ENCODE results near the gene SAMD8. TPM values are rescaled to one million over a fixed set of nuclear protein-coding genes. Genes with fewer than 3 reads are reported as not detected.

The SAMD8 gene
- total RNA-seq, 1 donor from 2014 or later = 35.4 TPM

- no peaks in the 10 kb centered on the region for H4K20me1 ChIP-seq (ENCODE audit: insufficient read depth, low read length)
- Mint-ChIP-seq H3K9me3 (ENCODE audit: unreplicated experiment) (peaks cover 2% of the 10 kb centered on the region), H3K4me3 (ENCODE audit: unreplicated experiment) (no peak overlapping the region), H3K36me3 (ENCODE audit: low read depth, unreplicated experiment) (no peaks in the 10 kb centered on the region), H3K27ac (ENCODE audit: unreplicated experiment) (no peak overlapping the region), H3K27me3 (ENCODE audit: low read depth, unreplicated experiment) (peaks cover 2% of the 10 kb centered on the region), H3K4me1 (ENCODE audit: low read depth, unreplicated experiment) (peaks cover 4% of the 10 kb centered on the region)
- no peaks in the 10 kb centered on the region for H3K4me1 ChIP-seq (ENCODE audit: insufficient read depth, low read length)
- no peak overlapping the region for H3K4me3 ChIP-seq (ENCODE audit: insufficient read depth, low read depth, low read length)
- H3K9me3 ChIP-seq (ENCODE audit: insufficient read depth, low read depth, low read length) = no peaks in the 10 kb centered on the region
- no peak overlapping the region for H3K27ac ChIP-seq (ENCODE audit: low read depth, low read length)
- no peak for FAIRE-seq
- no peak for TF ChIP-seq EZH2 (IDR thresholded peaks at IDR 0.05; ENCODE audit: insufficient read depth, low read length)
- TF ChIP-seq CTCF (IDR thresholded peaks at IDR 0.05; ENCODE audit: insufficient read depth, low read depth, low read length) = no peak
- no peak overlapping the region for H2AFZ ChIP-seq (ENCODE audit: low read depth, low read length)
- no peaks in the 10 kb centered on the region for H3K27me3 ChIP-seq (ENCODE audit: insufficient read depth, low read length)
- no peak overlapping the region for H3K4me2 ChIP-seq (ENCODE audit: low read length)
- no peak for DNase-seq (ENCODE audit: low read depth)
- H3K9ac ChIP-seq (ENCODE audit: low read length) = no peak overlapping the region
- no peaks in the 10 kb centered on the region for H3K36me3 ChIP-seq (ENCODE audit: insufficient read depth, low read length)
- no peaks in the 10 kb centered on the region for H3K79me2 ChIP-seq (ENCODE audit: insufficient read depth, low read length)
Measured at GRCh38 chr10:75083972-75084833, 27.3 kb upstream of the SAMD8 start.

GRCh38 chr10:75084834-75085384 is 26.5 kb upstream of the SAMD8 start:
- Histone ChIP-seq H3K27ac (ENCODE audit: low read depth, low read length) (no peak overlapping the region), H3K9me3 (ENCODE audit: insufficient read depth, low read depth, low read length) (no peaks in the 10 kb centered on the region), H3K4me2 (ENCODE audit: low read length) (no peak overlapping the region), H3K36me3 (ENCODE audit: insufficient read depth, low read length) (no peaks in the 10 kb centered on the region), H2AFZ (ENCODE audit: low read depth, low read length) (no peak overlapping the region), H3K27me3 (ENCODE audit: insufficient read depth, low read length) (no peaks in the 10 kb centered on the region), H3K4me1 (ENCODE audit: insufficient read depth, low read length) (no peaks in the 10 kb centered on the region), H3K9ac (ENCODE audit: low read length) (no peak overlapping the region), H3K4me3 (ENCODE audit: insufficient read depth, low read depth, low read length) (no peak overlapping the region), H4K20me1 (ENCODE audit: insufficient read depth, low read length) (no peaks in the 10 kb centered on the region), H3K79me2 (ENCODE audit: insufficient read depth, low read length) (no peaks in the 10 kb centered on the region)
- FAIRE-seq = no peak
- DNase-seq (ENCODE audit: low read depth) = no peak
- H3K27ac Mint-ChIP-seq (ENCODE audit: unreplicated experiment) = no peak overlapping the region
- no peak overlapping the region for H3K4me3 Mint-ChIP-seq (ENCODE audit: unreplicated experiment)
- peaks cover 2% of the 10 kb centered on the region for H3K27me3 Mint-ChIP-seq (ENCODE audit: low read depth, unreplicated experiment)
- H3K36me3 Mint-ChIP-seq (ENCODE audit: low read depth, unreplicated experiment) = no peaks in the 10 kb centered on the region
- peaks cover under 1% of the 10 kb centered on the region for H3K4me1 Mint-ChIP-seq (ENCODE audit: low read depth, unreplicated experiment)
- H3K9me3 Mint-ChIP-seq (ENCODE audit: unreplicated experiment) = peaks cover 2% of the 10 kb centered on the region
- TF ChIP-seq EZH2 (IDR thresholded peaks at IDR 0.05; ENCODE audit: insufficient read depth, low read length) (no peak), CTCF (IDR thresholded peaks at IDR 0.05; ENCODE audit: insufficient read depth, low read depth, low read length) (no peak)

Measured in astrocyte (in vitro differentiated cells and primary cell).